Small intestine (tissue), 16 donors: ENCODE measurements around the gene CFAP99. TPM values are rescaled to one million over a fixed set of nuclear protein-coding genes. Genes with fewer than 3 reads are reported as not detected.

Source experiments
- DNase-seq, 2 donors: peaks; one replicate each; pipeline versions ENCODE4 v3.0.0 to v3.0.0-alpha.2; 2013
- FAIRE-seq: peaks from 2 replicates; lab custom pipeline; 2012; peaks lifted over from hg19 to GRCh38; lab: Jason Lieb, UNC
- H3K27ac ChIP-seq, 3 donors: one replicate each; pipeline ENCODE4 v1.5.1; 2013; ENCODE audit warnings: low read length in 2 of 3, mild to moderate bottlenecking in 2 of 3, control low read depth in 1 of 3, inconsistent platforms in 1 of 3, low read depth in 1 of 3, moderate library complexity in 1 of 3
- H3K27me3 ChIP-seq, 3 donors: one replicate each; pipeline ENCODE4 v1.6.1; 2013; ENCODE audit warnings: low read length in 3 of 3, inconsistent platforms in 1 of 3; ENCODE audit not compliant: control insufficient read depth in 3 of 3, insufficient read depth in 3 of 3
- H3K36me3 ChIP-seq, 3 donors: one replicate each; pipeline ENCODE4 v1.6.1; 2013; ENCODE audit warnings: low read length in 3 of 3, inconsistent platforms in 1 of 3, low read depth in 1 of 3, mild to moderate bottlenecking in 1 of 3, moderate library complexity in 1 of 3; ENCODE audit not compliant: control insufficient read depth in 3 of 3, insufficient read depth in 2 of 3
- H3K4me1 ChIP-seq, 3 donors: one replicate each; pipeline ENCODE4 v1.6.1; 2013; ENCODE audit warnings: low read length in 2 of 3, inconsistent platforms in 1 of 3, low read depth in 1 of 3, mild to moderate bottlenecking in 1 of 3, moderate library complexity in 1 of 3; ENCODE audit not compliant: control insufficient read depth in 3 of 3, insufficient read depth in 2 of 3
- H3K4me3 ChIP-seq, 3 donors: one replicate each; pipeline ENCODE4 v1.5.1; 2013; ENCODE audit warnings: low read length in 3 of 3, control low read depth in 1 of 3, inconsistent platforms in 1 of 3, low read depth in 1 of 3, mild to moderate bottlenecking in 1 of 3, moderate library complexity in 1 of 3
- H3K9me3 ChIP-seq, 2 donors: one replicate each; pipeline ENCODE4 v1.6.1; 2013; ENCODE audit warnings: low read depth in 1 of 2, low read length in 1 of 2; ENCODE audit not compliant: control insufficient read depth in 2 of 2, insufficient read depth in 1 of 2
- WGBS, 3 donors: extraction: QIAGEN DNeasy Blood & Tissue Kit; methylation state at CpG; one replicate each; pipeline ENCODE4 v1.1.7; 2013; 5-methylcytosine and 5-hydroxymethylcytosine counted together
- long read RNA-seq, 10 donors: transcript quantifications; one replicate each; lab custom pipeline, GENCODE V29; 2026
- polyA plus RNA-seq, 4 donors: library from polyadenylated mRNA; stranded (reverse) in 3 of 4; unstranded in 1 of 4; fragments of 200-250 nt in 3 of 4; fragments of 120-200 nt in 1 of 4; gene quantifications; one replicate each; pipeline versions ENCODE4 v1.2.1 to v1.2.3, GENCODE V29; 2013
- donor health status: healthy with polysubstance abuse.
- donor health status: control.
- donor health status: control.
- donor health status: Bipolar disorder and iron deficiency.
- donor health status: healthy.

The CFAP99 gene
- under 1 TPM in 3 of 4 donors, not detected in 1; 0.15 to 0.67 (median 0.16) TPM for polyA plus RNA-seq
- long read RNA-seq, donor 1 = 0 reads
- long read RNA-seq, donor 2 = 0 reads
- long read RNA-seq, donor 3 = 0 reads
- long read RNA-seq, donor 4 = 0 reads
- long read RNA-seq, donor 5 = 0 reads
- long read RNA-seq, donor 6 = 0 reads
- long read RNA-seq, donor 7 = 0 reads
- long read RNA-seq, donor 8 = 0 reads
- long read RNA-seq, donor 9 = 0 reads
- long read RNA-seq, donor 10 = 0 reads

DNA sequence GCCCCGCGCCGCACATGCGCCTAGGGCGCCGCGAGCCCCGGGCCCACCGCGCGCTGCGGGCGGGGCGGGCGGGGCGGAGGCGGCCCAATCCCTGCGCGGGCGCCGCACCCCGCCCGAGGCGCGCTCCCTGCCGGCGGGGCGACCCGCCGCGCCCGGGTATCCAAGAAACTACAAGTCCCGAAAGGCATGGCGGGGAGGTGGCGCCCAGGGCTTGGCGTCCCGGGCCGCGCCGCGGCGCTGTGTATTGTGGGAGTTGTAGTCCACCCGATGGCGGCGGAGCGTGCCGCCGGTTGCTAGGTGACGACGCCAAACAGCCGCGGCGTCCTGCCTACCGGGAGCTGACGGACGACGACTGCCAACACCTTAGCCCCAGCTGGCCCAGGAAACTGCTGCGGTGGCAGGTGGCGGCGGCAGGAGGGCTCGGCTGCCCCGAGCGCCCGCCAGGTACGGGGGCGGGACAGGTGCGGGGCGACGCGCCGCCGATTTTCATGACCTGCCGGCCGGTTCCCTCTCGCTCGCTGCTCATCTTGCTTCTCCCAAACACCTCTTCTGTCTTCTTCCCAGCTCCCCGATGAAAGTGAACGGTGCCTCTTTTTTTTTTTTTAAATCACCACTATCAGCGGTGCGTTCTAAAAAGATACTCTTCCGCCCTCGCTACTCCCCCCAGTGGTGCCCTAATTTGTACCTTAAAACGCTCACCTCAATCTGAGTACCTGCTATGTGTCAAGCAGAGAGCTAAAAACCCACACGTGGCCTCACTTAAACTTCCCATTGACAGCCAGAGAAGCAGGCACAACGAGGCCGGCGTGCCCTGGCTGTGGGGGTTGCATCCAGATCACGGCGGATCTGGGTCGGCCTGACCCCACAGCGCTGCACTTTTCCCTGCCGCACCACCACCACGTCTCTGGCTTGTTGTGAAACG, at the start of gene CFAP99:
TSS of gene CFAP99 (plus strand) at position 306 of the 922 bp plus-strand sequence.
- H3K9me3 ChIP-seq = no peaks in the 10 kb centered on the region
- FAIRE-seq = no peak
- H3K36me3 ChIP-seq = no peaks in the 10 kb centered on the region
- peaks cover 0 to 55% (median 0%) of the 10 kb centered on the region in 3 donors for H3K27me3 ChIP-seq
- 1% methylated on average over 40 to 94 of the region's 94 CpGs for WGBS, 3 donors
- peak within 1 kb of the TSS in 2 of 3 donors; percentile 56 to 58 for H3K27ac ChIP-seq
- peak; percentile 97 to 99 for DNase-seq
- H3K4me1 ChIP-seq = peaks cover 5 to 30% (median 7%) of the 10 kb centered on the region in 3 donors
- H3K4me3 ChIP-seq = peak within 1 kb of the TSS; percentile 48 to 84 (median 81)

DNA sequence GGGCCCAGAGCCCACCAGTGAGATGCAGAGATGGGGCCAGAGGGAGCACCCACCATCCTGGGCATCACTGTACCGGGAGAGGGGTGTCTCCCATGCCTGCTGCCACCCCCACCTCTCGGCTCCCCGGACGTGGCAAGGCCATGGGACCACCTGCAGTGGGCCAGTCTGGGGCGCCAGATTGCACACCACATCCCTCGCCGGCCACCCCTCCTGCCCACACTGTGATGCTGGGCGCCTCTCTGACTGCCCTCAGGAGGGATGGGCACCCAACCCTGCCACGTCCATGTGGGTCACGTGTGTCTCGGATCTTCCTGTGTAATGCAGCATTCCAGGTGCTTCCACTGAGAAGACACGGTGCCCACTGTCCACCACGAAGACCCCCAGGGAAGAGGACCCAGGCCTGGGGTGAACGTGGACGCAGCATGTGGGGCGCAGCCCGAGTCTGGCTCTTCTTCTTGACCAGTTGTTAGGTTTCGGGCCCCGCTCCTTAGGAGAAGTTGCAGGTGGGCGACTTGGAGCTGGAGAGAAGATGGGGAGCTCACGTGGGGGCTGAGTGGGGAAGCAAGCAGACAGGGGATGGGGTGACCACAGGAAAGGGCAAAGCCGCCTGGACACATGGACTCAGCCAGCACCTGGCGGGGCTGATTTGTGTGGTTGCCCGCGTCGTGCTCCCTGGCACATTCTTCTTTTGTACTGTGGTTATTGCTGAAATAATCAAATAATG, 48.0 kb upstream of the CFAP99 start:
- FAIRE-seq (no peak), DNase-seq (no peak)
- no peaks in the 10 kb centered on the region for H3K27me3 ChIP-seq
- peaks cover 0 to 1% (median 0%) of the 10 kb centered on the region in 3 donors for H3K4me1 ChIP-seq
- 86 to 87% (median 86%) methylated on average over 26 of the region's 26 CpGs for WGBS, 3 donors
- H3K4me3 ChIP-seq = no peak overlapping the region
- H3K36me3 ChIP-seq = peaks cover 0 to 2% (median 0%) of the 10 kb centered on the region in 3 donors
- no peak overlapping the region for H3K27ac ChIP-seq
- peaks cover 1 to 7% of the 10 kb centered on the region in 2 donors for H3K9me3 ChIP-seq

- Histone ChIP-seq H3K4me3 (no peak overlapping the region), H3K27ac (no peak overlapping the region), H3K27me3 (no peaks in the 10 kb centered on the region), H3K4me1 (no peaks in the 10 kb centered on the region), H3K36me3 (peaks cover 0 to 2% (median 0%) of the 10 kb centered on the region in 3 donors), H3K9me3 (peaks cover 1 to 7% of the 10 kb centered on the region in 2 donors)
- DNase-seq (no peak), FAIRE-seq (no peak)
- WGBS, 3 donors = 74 to 84% (median 83%) methylated on average over 27 of the region's 27 CpGs
These were observed 46.8 kb upstream of the CFAP99 start for GRCh38 chr4:2371765-2372487.

DNA sequence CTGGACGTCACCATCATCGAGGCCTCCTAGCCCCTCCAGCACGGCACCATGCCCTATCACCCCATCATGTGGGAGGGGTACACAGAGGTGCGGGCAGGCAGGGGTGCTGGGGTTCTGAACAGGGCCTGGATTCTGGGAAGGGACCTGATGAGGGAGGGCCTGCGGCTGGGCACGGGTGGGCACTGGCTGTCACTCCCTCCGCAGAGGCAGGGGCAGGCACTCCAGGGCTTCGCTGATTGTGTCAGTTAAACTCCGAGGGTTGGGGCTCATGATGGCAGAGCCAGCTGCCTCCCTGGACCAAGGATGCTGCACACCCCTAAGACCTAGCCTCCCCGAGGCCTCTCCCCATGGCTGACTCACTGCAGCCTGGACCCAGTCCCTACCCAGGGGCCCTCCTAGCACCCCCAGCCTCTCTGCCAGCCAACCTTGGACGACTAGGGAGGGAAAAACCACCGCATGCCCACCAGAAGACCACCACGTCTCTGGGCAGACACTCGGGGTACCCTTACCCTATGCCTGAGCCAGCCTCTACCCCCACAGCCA, 46.2 kb upstream of the CFAP99 start:
- H3K27me3 ChIP-seq = no peaks in the 10 kb centered on the region
- no peak overlapping the region for H3K27ac ChIP-seq
- whole genome bisulfite sequencing, 3 donors = 87 to 89% (median 88%) methylated on average over 13 to 14 of the region's 14 CpGs
- peaks cover 0 to 2% (median 0%) of the 10 kb centered on the region in 3 donors for H3K36me3 ChIP-seq
- H3K4me3 ChIP-seq = no peak overlapping the region
- no peak for DNase-seq
- no peak for FAIRE-seq
- no peaks in the 10 kb centered on the region for H3K4me1 ChIP-seq
- peaks cover 1 to 7% of the 10 kb centered on the region in 2 donors for H3K9me3 ChIP-seq

DNA sequence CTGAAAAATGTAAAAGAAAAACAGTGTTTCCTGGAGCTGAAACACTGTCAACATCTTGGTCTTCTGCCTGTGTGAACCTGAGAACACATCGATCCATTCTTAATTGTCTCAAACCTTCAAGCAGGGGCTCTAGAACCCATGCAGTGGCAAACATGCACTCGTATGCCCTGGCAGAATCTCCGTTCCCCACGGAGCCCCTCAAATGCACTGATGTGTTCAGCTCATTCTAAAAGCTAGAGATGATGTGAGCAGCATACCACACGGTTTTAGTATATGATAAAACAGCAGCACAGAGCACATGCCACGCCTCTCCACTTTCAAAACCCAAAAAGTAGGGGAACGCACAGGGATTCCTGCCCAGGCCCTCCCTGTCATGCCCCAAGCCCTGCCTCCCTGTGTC, 45.2 kb upstream of the CFAP99 start:
- Histone ChIP-seq H3K27me3 (no peaks in the 10 kb centered on the region), H3K4me1 (no peaks in the 10 kb centered on the region), H3K27ac (no peak overlapping the region), H3K4me3 (no peak overlapping the region), H3K9me3 (peaks cover 1 to 7% of the 10 kb centered on the region in 2 donors), H3K36me3 (peaks cover 0 to 2% (median 0%) of the 10 kb centered on the region in 3 donors)
- DNase-seq = no peak
- WGBS, 3 donors = 86 to 88% (median 88%) methylated on average over 7 of the region's 7 CpGs
- no peak for FAIRE-seq

GRCh38 chr4:2375427-2375826, 43.3 kb upstream of the CFAP99 start:
- H3K4me1 ChIP-seq = no peaks in the 10 kb centered on the region
- H3K9me3 ChIP-seq = no peaks in the 10 kb centered on the region
- no peaks in the 10 kb centered on the region for H3K27me3 ChIP-seq
- no peak overlapping the region for H3K4me3 ChIP-seq
- H3K27ac ChIP-seq = no peak overlapping the region
- DNase-seq (no peak), FAIRE-seq (no peak)
- WGBS, 3 donors = 50 to 68% (median 51%) methylated on average over 9 to 10 of the region's 10 CpGs
- peaks cover 0 to 2% (median 0%) of the 10 kb centered on the region in 3 donors for H3K36me3 ChIP-seq

- FAIRE-seq (no peak), DNase-seq (no peak)
- WGBS, 3 donors = 86 to 89% (median 88%) methylated on average over 11 to 14 of the region's 14 CpGs
- Histone ChIP-seq H3K9me3 (no peaks in the 10 kb centered on the region), H3K4me3 (no peak overlapping the region), H3K4me1 (no peaks in the 10 kb centered on the region), H3K27me3 (no peaks in the 10 kb centered on the region), H3K36me3 (no peaks in the 10 kb centered on the region), H3K27ac (no peak overlapping the region)
These were observed 41.5 kb upstream of the CFAP99 start for GRCh38 chr4:2377241-2377640.
